B cell (primary cell): ENCODE measurements around the gene ZSCAN30.

Source experiments
- EZH2 ChIP-seq: IDR thresholded peaks from 2 replicates; pipeline ENCODE4 v1.6.1; 2012; ENCODE audit warnings: borderline replicate concordance, low read depth, mild to moderate bottlenecking, moderate library complexity, low read length; ENCODE audit not compliant: insufficient read depth, poor library complexity, severe bottlenecking
- TF ChIP-seq, protein P1 (sequence below): fragments of 200-600 bp; IDR thresholded peaks from one replicate; pipeline ENCODE4 v1.8.0; 2022; ENCODE audit warnings: antibody characterized with exemption, mild to moderate bottlenecking

DNA sequence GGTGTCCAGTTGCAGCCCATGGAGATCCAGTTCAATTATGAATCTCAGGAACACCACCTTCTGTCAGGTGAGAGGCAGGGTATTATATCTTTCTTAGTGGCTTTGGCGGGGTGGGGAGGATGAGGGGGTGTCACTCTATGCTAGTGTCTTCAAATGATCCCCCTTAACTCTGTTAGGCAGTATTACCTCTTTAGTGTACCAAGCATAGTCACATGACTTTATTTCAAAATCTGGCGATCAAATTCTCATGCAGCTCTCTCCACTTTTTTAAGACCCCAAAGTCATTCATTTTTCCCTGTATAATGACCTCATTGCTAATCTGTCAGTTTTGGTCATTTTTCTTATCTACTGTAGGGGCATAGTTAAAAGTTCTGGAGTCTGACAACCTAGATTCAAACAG is 1.1 kb upstream of the ZSCAN30 start:
- TF ChIP-seq, protein P1, sequence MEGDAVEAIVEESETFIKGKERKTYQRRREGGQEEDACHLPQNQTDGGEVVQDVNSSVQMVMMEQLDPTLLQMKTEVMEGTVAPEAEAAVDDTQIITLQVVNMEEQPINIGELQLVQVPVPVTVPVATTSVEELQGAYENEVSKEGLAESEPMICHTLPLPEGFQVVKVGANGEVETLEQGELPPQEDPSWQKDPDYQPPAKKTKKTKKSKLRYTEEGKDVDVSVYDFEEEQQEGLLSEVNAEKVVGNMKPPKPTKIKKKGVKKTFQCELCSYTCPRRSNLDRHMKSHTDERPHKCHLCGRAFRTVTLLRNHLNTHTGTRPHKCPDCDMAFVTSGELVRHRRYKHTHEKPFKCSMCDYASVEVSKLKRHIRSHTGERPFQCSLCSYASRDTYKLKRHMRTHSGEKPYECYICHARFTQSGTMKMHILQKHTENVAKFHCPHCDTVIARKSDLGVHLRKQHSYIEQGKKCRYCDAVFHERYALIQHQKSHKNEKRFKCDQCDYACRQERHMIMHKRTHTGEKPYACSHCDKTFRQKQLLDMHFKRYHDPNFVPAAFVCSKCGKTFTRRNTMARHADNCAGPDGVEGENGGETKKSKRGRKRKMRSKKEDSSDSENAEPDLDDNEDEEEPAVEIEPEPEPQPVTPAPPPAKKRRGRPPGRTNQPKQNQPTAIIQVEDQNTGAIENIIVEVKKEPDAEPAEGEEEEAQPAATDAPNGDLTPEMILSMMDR = no peak
- no peak for TF ChIP-seq EZH2
